ENCODE measurements around the gene ADTRP.

ADTRP gene, protein sequence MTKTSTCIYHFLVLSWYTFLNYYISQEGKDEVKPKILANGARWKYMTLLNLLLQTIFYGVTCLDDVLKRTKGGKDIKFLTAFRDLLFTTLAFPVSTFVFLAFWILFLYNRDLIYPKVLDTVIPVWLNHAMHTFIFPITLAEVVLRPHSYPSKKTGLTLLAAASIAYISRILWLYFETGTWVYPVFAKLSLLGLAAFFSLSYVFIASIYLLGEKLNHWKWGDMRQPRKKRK

DNA sequence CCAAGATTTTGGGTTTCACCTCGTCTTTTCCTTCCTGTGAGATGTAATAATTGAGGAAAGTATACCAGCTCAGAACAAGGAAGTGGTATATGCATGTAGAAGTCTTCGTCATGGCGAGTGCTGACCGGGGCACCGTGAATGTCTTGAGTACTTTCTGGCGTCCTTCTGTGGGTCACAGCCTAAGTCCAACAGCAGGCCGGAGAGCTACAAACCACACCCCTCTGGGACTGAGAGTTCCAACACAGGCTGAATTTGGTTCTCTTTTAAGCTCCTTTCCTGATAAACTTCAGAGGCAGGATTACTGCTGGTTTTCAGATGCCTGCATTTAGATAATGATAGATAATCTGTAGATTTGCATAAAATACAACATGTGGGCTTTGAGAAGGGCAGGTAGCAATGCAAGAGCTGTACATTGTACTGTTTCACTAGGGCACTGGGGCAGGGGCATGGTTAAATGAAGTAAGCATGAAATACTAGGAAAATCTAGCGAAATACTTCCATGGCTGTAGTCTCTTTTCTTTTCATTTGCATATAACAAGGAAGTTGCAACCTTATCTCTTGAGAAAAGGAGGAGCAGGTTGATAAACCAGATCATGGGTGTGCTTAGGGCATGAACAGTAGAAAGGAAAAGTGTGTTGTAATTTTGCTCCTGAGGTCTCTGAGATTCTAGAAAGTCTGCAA, at the start of gene ADTRP:
Gene ADTRP, minus strand, starts transcription at position 156 of the 681 bp plus-strand sequence. Its CDS starts 44 bp downstream, at position 112.
- DNase-seq, result no peak

DNA sequence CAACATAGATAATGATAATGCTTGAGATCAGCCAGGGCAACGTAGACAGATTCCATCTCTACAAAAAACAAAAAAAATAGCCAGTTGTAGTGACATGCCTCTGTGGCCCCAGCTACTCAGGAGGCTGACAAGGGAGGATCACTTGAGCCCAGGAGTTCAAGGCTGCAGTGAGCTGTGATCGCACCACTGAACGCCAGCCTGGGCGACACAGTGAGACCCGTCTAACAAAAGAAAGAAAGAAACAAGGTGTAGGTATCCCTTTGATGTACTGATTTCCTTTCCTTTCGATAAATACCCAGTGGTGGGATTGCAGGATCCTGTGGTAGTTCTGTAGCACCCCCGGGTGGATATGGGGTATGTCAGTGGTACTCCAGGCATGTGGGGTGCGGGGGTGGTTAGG, 48.2 kb upstream of the ADTRP start:
- no peak for DNase-seq

DNA sequence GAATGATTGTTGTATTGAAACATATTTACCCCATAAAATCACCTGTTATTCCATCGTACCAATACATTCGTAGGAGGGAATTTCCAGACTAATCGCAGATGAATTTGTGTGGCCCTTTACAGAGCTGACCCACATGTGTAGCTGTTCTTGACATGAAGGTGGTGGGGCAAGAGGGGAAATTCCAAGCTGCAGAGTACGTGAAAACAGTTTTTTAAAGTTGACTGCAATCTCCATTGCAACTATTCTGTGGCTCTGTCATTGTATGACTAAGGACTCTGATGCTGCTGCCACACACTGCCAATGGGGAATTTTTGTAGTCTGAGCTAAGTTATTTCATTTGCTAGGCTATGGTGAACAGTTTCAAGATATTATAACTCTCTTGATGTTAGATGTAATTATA, 46.4 kb upstream of the ADTRP start:
- DNase-seq, result no peak

DNA sequence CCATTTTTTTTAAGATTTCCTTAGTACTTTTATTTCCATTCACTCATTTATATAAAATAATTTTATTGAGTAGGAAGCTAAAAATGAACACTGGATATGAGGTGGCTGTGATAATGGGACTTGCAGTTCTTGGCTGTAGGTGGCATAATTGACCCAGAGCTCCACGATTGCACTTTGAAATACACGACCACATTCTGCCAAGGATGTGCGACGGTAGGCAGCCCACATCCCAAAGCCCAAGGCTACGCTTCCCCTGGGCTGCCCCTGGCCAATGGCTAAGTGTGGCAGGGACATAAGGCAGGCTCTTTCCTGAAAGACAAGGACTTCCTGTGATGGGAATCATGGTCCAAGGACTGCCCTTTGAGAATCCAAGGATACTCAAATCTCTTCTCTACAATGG, 43.7 kb upstream of the ADTRP start:
- DNase-seq, result no peak

DNA sequence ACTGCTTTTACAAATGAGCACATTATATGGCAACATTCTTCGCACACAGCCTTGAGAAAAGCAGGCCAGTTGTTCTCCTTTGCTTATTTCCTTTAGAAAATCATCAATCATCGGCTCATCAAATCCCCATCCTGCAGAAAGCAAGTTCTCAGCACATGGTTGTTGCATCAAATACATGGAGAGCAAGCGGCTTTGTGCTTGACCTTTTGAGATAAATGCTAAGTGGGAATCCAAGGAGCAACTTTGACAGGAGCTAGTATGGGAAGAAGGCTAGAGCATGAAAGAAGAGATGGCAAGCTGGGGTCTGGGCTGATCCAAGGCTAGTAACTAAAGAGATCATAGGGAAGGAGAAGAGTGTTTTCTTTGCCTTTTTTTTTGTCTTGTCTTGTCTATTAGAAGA, 43.2 kb upstream of the ADTRP start:
- DNase-seq, result no peak

DNA sequence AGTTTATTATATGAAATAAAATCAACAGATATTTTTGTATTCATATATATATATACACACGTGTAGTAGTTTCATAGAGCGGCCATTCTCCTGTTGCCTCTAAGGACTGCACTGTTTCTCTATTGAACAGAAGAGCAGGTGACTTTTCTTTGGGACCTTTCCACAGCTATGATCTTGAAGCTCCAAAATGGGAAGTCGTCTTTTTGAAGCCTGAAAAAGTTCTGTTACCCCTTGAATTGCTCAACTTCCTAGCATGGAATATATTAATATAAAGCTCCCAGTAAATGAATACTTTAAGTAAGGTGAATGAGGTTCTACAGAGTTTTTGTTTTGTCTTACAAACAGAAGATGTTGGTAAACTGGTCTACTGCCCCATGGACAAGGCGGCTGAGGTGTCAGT, 42.2 kb upstream of the ADTRP start:
- DNase-seq, result no peak

DNA sequence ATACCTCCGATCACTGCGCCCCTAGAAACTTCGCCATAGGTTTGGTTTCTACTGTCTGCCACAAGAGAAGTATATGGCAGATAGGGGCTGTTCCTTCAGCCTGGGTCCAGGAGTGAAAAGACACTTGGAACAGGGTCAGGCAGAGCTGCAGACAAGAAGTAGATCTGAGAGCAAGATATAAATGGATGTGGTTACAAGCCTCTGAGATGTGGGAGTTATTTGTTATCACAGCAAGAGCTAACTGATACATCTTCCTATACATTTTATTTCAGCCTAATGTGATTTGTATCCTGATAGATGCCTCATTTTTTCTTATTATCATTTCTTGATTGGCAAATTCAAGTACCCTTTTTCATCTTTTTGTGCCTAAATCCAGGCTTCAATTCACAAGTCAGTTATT, 40.9 kb upstream of the ADTRP start:
- DNase-seq, result no peak

DNA sequence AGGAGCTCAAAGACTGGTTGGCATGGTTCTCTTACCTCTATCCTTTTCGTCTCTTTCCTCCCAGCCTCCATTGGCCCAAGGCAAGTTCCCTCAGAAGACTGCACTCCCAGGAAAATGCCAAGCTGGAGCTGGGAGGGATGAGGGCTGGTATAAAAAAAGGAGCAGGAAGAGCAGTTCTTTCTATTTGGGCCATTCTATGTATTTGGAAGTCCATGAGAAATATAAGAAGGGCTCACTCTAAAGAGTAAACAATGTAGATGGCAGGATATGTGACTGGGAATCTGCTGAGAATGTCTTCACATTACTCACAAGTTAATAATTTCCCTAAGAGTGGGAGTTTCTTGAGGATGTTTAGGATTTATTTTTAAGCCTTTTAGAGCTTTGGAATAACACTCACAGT, 36.6 kb upstream of the ADTRP start:
- no peak for DNase-seq

DNA sequence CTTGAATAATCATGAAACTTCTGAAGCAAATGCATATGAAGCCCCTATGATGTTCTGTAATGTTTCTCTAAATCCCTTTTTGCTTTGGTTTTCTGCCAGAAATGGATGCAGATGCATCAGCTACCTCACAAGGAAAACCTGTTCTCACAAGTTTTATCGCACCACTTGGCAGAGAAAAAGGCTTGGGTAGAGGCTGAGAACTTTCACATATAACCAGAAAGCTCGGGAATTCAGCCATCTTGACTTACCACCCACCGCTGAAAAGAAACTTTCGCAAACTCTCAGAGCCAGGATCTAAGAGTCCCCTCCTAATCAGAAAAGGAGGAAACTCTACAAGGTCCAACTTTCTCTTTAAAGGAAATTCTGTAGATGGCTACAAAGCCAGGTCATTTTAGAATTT, 36.2 kb upstream of the ADTRP start:
- DNase-seq, result no peak

DNA sequence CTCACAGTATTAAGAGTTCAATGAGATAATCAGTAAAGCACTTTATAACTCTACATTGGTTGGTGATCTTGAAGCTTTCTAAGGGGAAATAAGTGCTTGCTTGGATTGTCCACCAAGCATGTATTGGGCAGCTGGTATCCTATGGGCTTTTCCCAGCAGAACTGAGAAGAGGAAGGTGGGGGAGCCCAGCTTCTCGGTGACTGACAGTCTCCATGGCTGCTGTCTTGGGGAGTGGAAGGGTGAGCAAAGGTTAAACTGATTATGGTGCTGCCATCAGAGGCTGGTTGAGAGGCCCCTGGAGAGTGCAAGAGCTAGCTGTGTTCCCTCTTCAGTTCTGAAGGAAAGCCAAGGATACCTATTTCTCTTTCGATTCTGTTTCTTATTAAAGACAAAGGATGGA, 35.5 kb upstream of the ADTRP start:
- no peak for DNase-seq

DNA sequence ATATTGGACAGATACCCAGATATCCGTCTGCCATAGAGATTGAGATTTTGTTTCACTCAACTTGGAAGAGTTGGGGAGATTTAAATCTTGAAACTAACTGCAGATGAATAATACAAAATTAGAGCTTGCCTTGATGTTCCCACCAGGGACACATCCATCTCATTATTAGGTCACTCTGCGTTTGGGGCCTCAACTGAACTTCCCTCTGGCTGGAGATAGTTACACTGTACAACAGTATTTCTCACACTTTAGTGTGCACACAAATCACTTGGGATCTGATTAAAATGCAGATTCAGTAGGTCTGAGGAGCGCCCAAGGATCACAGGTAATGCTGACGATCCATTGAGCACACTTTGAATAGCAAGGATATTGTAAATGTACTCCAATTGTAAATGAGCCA, 35.0 kb upstream of the ADTRP start:
- DNase-seq, result no peak

DNA sequence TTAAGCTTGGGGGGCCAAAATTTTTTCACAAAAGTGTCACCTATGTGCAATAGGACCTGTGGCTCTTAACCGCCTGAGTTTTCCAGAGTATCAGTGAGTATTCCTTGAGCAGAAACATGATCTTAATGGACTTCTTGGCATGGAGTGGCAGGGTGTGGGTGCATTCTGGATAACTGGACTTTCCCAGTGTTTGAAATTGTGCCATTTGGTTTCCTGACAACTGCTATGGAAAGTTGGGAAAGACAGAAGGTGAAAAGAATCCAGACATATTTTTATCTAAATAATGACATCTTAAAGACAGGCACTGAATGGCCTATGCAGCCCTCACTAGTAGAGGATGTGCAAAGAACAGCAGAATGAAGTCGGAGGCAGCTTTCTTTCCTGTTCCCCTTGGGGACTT, 34.3 kb upstream of the ADTRP start:
- no peak for DNase-seq

DNA sequence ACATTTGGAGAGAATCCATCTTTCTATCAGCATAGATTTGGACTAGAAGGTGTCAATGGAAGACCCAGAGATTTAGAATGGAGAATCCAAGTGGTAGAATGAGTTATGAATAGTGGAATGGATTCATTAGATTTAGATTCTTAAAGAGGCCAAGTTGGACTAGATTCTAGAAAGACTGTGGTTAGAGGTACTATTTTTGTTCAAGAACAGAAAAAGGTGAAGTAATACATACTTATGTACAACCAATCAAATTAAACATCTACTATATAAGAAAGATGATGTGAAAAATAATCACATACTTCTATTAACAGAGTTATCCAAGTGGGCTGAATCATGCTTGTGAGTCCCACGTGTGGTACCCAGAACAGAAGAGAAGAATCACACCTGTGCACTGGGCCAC, 33.8 kb upstream of the ADTRP start:
- DNase-seq, result no peak

DNA sequence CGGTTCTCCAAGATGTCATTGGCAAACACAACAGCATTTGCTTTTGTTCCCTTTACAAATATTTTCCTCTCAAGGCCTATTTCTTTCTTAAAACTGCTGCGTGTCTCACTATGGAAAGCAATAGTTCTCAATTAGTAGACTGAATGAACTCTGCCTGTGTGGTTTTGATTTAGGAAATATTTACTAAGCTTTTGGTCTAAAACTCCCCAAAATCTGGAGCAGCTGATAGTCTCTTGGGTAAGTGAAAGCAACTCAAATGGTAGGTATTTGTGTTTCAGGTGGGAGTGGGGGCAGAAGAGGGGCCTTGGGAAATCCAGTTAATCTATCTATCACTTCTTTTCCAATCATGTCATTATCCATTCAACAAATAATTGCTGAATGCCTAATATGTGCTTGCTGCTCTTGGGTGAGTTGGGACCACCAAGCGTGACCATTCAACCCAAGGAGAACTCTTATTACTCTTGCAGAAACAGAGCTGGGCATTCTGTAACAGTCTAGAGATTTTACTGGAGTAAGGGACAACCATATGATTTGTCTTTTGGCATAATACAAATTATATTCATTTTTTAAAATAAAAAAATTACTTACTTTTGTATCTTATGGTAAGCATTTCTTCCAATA, 33.2 kb upstream of the ADTRP start:
- DNase-seq, result no peak

DNA sequence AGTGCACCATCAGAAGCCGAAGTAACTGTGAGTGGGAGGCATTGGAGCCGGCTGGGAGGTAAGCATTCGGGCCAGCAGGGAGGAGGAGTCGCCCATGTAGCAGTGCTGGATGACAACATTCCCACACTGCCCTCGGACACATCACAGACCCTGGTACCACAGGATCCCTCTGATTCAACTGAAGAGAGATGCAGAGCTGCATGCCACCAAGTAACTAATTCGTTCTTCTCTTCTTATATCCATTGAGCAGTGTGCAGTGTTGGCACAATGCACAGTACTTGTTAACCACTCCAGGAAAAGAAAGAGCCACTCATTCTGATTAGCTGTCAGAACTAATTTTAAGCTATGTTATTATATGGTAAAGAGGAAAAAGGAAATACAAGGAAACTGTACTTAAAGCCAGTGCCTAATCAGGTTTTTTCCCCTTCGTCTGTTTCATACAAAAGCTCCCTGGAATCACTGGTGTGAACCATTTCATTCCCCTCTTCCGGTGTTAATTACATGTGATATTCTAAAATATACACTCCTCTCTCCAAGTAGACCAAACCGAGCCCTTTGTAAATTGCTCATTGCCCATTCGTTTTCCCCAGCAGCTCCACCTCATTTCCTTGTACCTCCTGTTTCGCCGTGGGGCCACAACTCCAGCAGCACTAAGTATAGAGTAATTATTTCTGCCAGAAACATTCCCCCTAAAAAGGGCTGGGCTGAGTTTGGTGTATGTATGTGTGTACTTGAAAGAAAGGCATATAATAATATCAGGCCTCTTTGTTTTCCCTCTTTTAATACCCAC, 32.4 kb upstream of the ADTRP start:
- DNase-seq, result no peak

DNA sequence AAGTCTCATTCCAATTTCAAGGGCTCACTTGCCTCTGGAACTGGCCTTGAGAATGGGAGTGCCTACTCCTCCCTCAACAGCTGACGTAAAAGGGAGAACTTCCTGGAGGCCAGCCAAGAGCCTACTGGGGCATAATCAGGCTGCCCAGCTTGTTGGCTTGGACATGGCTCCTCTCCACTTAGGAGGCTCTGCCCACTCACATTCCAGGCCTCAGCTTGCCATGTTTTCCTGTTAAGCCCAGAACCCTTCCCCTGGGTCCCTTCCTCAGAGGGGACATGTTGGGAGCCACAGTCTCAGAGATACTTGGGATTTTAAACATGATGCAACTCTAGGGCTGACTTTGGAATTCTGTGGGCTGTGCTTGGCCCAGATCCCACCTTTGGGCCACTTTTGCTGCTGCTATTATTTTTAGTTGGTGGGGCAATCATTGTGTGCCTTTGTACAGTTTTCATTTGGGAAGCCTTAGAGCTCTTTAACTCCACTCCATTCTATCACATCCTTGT, 31.5 kb upstream of the ADTRP start:
- DNase-seq, result peak; percentile 55

DNA sequence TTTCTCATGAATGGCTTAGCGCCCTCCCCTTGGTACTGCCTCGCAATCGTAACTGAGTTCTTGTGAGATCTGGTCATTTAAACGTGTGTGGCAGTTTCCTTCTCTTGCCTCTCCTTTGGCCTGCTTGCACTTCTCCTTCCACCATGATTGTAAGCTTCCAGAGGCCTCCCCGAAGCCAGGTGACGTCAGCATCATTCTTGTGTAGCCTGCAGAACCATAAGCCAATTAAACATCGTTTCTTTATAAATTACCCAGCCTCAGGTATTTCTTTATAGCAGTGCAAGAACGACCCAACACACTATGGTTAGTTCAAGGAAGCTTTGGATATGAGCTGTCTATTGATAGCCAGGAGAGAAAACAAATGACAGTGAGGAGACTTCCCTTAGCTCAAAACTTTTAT, 29.5 kb upstream of the ADTRP start:
- no peak for DNase-seq

DNA sequence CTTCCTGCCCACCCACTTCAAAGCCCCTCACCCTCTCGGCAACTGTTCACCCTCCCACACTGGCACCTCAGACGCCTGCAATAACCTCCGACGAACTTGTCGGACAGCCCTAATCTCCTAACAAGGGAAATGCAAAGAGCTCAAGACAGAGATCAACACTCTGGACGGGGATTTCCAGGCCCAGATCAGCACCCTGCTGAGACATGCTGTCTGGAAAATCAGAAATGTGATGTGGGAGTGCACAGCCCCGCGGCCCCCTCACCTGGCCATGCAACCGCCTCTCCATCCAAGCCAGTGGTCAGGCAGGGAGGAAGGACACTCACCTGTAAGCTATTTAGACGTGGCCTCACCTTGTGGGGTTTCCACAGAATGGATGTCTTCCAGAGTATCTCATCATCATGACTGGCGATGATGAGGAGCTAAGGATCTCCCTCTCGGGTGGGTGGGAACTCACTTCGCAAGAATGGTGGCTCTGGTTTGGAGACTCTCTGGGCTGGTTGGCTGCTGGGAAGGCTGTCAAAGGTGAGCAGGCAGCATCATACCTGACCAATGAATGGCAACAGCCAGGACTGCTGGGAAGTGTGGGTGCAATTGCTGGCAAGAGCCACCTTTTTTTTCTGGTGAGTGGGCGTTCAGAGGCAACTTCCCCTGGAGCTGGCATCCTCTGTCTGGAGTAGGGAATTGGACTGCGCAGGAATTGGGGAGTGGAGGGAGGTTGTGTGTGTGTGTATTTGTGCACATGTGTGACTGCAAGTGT, 28.1 kb upstream of the ADTRP start:
- DNase-seq, result no peak

DNA sequence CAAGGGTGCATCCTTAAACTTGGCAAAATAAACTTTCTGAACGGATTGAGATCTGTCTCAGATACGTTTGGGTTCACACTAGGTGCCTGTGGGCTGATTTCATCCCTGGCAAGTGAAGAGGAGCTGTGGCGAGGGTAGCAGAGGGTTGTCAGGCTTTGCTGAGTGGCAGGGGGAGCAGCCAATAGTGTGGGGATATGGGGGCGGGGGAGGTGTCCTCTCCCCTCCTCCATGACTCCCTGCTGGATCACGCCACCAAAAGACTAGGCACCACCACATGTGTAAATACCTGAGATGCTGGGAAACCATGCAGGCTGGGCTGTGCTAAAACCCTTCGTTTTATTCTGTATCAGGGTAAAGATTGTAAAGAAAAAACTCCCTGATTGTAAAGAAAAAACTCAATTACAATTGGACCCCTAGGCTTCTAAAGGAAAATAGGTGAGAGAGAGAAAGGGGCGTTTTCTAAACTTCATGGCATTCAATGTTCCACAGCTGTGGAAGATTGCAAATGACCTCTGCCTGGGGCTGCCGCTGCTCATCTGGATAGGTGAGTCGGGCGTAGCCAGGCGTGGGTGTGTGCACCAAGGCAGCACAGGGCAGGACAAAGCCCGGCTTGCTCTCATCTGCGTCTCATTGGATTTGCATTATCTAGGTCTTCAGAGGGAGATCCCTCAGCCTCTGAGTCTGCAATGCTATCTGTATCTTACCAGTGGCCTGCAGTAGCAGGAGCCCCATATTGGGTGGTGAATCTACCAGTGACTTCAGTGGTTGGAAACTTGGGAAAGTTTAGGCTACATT, 26.9 kb upstream of the ADTRP start:
- no peak for DNase-seq

DNA sequence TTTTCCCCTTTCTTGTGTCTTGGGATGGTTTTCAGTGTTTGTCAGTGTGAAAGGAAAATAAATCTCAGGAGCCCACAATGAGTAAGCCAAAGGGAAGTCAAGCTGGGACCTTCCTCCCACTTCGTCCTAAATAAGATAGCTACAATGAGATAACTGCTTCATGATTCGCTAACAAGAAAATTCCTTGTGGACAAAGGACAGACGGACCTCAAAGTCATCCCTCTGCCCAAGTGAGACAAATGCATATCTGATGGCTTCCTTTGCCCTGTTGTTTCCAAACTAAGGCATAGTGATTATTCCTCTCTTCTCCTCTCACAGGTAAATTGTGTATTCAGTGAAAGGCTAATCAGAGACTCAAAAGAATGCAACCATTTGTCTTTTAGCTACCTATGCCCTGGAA, 26.1 kb upstream of the ADTRP start:
- no peak for DNase-seq

DNA sequence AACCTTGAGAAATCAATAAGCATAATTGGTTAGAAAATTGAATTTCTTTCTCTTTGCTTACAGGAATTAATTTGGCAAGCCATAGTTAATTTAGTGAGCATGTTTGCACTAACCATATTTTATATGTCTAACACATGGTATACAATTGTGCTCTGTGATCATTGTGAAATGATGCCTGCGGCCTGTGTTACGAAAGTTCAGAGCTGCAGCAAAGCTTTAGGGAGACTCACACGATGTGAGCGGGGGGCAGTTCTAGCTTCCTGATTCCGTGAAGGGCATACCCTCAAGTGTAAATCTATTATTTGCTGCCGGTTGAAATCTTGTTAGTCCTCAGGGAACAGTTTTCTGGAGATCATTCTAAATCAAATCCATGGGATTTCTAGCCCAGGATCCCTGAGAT, 25.5 kb upstream of the ADTRP start:
- DNase-seq, result no peak

DNA sequence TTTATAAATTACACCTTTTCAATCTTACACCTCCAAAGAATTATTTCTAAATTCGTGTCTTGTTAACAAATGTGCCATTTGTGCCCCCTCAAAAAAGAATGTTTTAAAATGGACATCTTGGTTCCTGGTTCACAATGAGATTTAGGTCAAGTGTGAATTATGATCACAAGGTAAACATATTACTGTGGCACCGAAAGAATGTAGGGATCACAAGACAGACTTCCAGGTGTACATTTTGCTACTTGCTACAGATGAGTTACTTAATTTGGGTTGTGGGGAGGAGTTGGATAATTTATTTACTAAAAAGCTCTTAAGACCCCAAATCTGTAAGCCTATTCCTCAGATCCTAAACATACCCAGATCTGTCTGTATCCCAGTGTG, 25.0 kb upstream of the ADTRP start:
- DNase-seq, result no peak
